HG02571 (cell line): ENCODE measurements around the gene MACROD2.

Experiments used
- ATAC-seq: cut with Tn5 transposase; IDR thresholded peaks from one replicate; pipeline ENCODE4 v1.9.1; 2021; ENCODE audit warnings: mild to moderate bottlenecking, moderate library complexity; ENCODE audit not compliant: unreplicated experiment

The MACROD2 gene

DNA sequence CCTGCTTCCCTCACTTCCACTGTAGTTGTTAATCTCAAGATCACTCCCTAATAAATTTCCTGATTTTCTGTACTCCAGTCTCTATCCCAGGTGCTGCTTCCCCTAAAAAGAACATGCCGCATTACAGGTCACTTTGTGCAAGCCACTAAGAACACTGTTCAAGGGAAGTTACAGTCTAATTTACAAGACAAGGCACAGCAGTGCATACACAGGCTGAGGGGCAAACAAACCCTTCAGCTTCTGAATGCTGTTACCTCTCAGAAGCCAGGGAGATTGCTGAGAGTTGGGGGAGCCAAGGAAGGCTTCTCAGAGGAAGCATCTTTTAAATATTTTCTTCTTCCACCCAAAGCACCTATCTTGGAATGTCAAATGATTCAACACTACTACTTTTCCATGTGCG lies 787.4 kb downstream of the MACROD2 start:
- ATAC-seq: no peak

GRCh38 chr20:14783766-14784165 lies 788.5 kb downstream of the MACROD2 start:
- ATAC-seq: no peak

DNA sequence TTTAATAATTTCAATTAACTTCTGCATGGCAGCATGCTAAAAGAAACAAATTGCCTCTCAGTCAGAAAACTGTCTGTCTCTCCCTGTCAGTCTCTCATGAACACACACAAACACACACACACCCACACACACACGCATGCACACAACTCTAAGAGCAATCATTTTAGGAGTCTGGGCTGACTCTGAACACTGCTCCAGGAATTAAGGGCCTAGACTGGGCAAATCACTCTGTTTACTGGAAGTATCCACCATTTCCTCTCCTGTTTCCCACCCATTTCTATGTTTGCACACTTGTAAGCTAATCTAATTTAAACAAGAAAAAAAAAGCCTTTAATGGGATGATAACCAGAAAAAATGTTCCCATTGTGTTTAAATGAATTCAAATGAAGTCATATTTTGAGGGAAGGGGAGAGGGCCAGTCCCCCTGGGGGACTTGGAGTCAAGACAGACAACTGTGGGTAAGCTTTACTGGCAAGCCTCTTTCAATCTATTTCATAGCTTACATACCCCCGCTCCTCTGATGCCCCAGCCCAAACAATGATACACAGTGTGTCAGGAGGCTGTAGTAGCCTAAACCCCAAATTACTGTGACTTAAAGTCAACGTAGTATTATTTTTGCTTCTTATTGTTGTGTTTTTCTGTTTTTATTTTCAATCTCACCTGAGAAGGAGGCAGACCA lies 789.9 kb downstream of the MACROD2 start:
- ATAC-seq: no peak

DNA sequence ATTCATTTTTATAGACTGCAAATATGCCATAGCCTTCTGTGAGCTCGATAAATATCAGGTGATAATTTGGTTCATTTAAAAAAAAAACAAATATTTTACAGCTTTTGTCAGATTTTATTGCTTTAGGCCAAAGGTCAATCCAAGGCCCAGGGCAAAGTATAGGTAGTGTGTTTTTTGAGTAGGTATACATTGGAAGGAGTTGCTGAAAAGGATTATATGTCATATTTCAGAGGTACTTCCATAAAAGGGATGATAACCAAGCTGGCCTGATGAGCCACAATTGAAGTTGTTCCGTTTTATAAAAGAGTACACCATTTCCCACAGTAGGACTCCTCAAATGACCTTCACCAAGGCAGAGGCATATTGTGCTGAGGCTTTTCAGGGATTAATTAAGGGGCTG lies 794.9 kb downstream of the MACROD2 start:
- no peak for ATAC-seq

GRCh38 chr20:14790771-14791620 lies 795.7 kb downstream of the MACROD2 start:
- no peak for ATAC-seq

- ATAC-seq: no peak
Measured at GRCh38 chr20:14792915-14793314, 797.6 kb downstream of the MACROD2 start.

- no peak for ATAC-seq
Measured at GRCh38 chr20:14799545-14800216, 804.4 kb downstream of the MACROD2 start.

- no peak for ATAC-seq
Measured at GRCh38 chr20:14800707-14801425, 805.5 kb downstream of the MACROD2 start.

DNA sequence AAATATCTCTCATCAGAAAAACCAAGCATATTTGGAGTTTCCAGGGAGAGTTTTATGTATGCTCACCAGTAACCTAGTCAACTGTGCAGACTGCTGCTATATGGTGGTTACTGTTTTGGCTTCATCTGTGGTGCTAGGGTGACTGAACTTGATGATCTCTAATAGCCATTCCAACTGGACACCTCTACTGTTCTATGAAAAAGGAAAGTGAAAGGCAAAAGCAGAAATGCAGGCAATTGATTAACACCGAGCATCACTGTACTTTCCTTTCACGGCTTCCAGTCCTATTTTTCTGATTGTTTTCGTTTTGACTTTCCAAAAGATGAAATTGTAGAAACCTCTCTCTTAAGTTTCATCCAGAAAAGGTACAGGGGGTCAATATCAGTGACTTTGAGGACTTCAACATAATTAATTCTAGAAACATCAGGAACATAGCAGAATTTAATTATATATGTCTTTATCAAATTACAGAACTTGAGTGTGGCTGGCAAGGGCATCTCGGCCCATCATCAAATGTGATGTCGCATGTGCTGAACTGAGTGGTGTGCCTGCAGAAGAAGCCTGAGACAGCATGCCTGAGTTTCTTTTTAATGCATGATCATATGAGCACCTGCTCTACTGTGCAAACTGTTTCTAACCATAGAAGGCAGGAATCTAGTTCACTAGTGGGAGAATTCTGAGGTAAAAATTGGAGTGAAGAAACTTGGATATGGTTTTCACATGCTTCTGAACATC lies 806.4 kb downstream of the MACROD2 start:
- no peak for ATAC-seq

GRCh38 chr20:14807224-14807623 lies 811.9 kb downstream of the MACROD2 start:
- ATAC-seq: no peak

- no peak for ATAC-seq
Measured at GRCh38 chr20:14815340-14815739, 820.0 kb downstream of the MACROD2 start.

DNA sequence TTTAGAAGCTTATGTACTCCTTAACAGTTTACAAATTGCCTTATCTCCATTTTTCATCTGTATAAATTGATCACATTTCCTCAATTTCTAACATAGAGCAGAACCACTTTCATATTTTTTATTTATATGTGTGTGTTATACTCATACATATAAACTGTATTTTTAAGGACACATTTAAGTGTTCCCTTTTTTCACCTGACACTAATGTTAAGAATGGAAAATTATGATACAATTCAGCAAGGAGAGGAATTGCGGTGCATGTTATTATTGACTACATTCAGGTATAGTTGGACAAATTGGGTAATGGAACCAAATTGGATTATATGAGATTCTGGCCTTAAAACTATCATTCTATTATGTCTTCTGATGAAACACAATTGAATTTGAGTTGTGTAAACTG lies 821.2 kb downstream of the MACROD2 start:
- no peak for ATAC-seq

DNA sequence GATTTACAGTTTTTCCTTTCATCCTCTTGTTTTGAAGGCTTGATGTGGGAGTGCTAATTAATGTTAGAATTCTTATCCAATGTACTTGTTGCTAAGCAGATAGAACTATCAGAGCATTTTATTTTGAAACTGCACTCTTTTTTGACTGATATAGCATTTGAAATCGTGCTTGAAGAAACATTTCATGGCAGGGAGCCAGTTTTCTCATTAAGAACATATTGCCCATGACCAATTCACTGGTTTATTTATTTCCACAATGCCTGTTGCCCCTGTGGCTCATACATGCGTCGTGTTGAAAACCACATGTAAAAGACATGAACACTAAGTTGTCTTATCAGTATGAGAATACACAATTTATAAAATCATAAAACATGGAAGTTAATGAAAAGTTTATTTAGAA lies 821.8 kb downstream of the MACROD2 start:
- no peak for ATAC-seq

DNA sequence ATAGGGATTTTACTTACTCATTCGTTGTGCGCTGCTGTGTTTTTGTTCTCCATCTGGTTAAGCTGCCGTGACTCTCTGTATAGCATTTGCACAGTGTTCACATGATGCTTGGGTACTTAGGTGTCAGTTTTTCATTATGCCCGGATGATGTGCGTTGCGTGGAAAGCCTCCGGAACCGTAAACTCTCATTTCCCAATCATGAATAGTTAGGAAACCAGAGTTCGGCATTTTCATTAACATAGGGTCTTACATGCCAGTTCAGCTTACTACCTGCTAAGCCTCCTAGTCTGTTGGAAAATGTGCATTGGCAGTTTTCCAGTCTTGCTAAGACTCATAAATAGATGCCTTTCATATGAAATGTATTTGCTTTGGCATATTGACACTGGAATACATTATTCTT lies 825.5 kb downstream of the MACROD2 start:
- no peak for ATAC-seq

GRCh38 chr20:14821251-14821650 lies 825.9 kb downstream of the MACROD2 start:
- no peak for ATAC-seq

DNA sequence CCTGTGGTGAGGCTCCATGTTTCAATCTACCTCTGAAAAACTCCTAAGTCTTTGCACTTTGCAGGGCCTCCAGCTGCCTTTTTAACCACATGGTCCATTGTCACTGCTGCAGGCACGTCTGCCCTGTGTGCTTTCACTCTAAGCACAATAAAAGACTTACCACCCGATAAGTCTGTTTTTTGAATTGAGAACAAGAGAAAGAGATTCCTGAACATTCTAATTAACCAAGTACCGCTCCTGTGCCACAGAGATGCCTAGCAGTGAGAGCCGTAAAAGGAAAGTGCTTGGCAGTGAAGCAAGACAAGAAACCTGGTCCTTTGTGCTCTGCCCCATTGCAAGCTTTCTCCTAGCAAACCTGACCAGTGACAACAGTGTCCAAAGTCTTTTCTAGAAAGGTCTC lies 829.7 kb downstream of the MACROD2 start:
- ATAC-seq: no peak

- no peak for ATAC-seq
Measured at GRCh38 chr20:14826543-14827313, 831.4 kb downstream of the MACROD2 start.

DNA sequence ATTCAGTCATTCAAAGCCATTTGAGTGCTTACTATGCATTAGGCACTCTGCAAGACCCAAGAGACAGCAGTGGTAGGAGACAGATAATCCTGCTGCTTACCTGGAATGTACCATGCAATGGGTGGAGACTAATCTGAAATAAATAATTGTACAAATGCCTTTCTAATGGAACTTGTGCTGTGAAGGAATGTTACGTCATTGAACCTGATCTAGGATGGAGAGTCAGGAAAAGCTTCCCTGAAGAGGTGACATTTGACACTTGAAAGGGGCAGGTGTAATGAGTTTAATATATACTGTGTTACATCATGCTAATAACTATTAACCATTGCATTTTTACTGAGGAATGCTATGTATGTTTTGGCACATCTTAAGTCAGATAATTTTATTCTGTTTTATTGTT lies 833.1 kb downstream of the MACROD2 start:
- ATAC-seq: no peak

DNA sequence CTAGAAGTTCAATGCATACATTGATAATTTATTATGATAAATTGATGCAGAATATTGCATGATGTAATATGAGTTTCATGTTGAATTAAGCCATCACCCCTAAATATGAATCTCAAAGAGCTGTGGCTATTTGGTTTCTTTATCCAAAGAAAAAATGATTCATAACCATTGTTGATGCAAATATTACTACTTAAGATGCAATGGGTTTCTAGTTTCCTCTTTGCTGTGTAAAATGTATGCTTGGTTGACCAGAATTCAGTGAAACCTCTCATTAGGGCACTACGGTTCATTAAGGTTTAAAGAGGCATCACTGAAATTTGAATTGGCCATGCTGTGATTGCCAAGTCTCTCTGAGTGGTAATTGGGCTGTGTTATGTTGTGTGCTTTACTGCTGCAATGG lies 834.6 kb downstream of the MACROD2 start:
- ATAC-seq: no peak

DNA sequence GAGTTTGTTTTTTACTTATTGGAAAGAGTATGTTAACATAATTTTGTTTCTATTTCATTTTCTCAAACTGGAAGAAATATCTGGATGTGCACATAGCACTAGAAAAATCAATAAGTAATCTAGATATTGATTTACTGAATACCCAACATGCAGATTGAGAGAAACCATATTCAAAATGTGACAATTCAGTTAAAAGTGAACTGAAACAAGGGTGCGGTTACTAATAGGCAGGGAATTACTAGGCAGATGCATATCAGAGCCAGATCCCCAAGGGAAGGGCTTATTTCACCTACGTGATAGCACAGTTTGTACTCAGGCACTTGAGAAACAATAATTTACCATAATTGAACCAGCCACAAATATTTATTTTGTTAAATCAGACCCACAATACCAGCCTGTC lies 835.1 kb downstream of the MACROD2 start:
- ATAC-seq: peak; percentile 74
